Measurements from ENCODE around the gene SEZ6.

Gene SEZ6

GRCh38 chr17:29005936-29006511 lies at the start of gene SEZ6:
TSS of gene SEZ6 (minus strand) at chr17:29006033. CDS start at chr17:29005869, 164 bp downstream.
- peak; percentile 94 for DNase-seq

- no peak for DNase-seq
Observed at GRCh38 chr17:29054835-29055234, 49.0 kb upstream of the SEZ6 start.

- peak; percentile 30 for DNase-seq
Observed at GRCh38 chr17:29051731-29052130, 45.9 kb upstream of the SEZ6 start.

- DNase-seq: no peak
Observed at GRCh38 chr17:29051194-29051593, 45.4 kb upstream of the SEZ6 start.

GRCh38 chr17:29050176-29050575 lies 44.3 kb upstream of the SEZ6 start:
- no peak for DNase-seq

GRCh38 chr17:29049541-29050145 lies 43.8 kb upstream of the SEZ6 start:
- peak; percentile 45 for DNase-seq

GRCh38 chr17:29048440-29049368 lies 42.9 kb upstream of the SEZ6 start:
- peak; percentile 91 for DNase-seq

GRCh38 chr17:29046473-29046839 lies 40.6 kb upstream of the SEZ6 start:
- DNase-seq: no peak

- DNase-seq: no peak
Observed at GRCh38 chr17:29045734-29046472, 40.1 kb upstream of the SEZ6 start.

GRCh38 chr17:29045026-29045425 lies 39.2 kb upstream of the SEZ6 start:
- DNase-seq: no peak

- DNase-seq: no peak
Observed at GRCh38 chr17:29043539-29044145, 37.8 kb upstream of the SEZ6 start.

GRCh38 chr17:29042679-29043538 lies 37.1 kb upstream of the SEZ6 start, which contains the start of gene PIPOX:
TSS of gene PIPOX (plus strand) at chr17:29043141. CDS start at chr17:29043226, 85 bp downstream.
- peak; percentile 90 for DNase-seq

GRCh38 chr17:29042026-29042678 lies 36.3 kb upstream of the SEZ6 start:
- no peak for DNase-seq

GRCh38 chr17:29041571-29041970 lies 35.7 kb upstream of the SEZ6 start:
- DNase-seq: no peak

GRCh38 chr17:29041091-29041490 lies 35.3 kb upstream of the SEZ6 start:
- no peak for DNase-seq

GRCh38 chr17:29039764-29040598 lies 34.1 kb upstream of the SEZ6 start:
- no peak for DNase-seq

GRCh38 chr17:29038085-29038795 lies 32.4 kb upstream of the SEZ6 start:
- DNase-seq: peak; percentile 80

GRCh38 chr17:29037739-29038084 lies 31.9 kb upstream of the SEZ6 start:
- DNase-seq: no peak

- DNase-seq: no peak
Observed at GRCh38 chr17:29036584-29036983, 30.8 kb upstream of the SEZ6 start.

- DNase-seq: no peak
Observed at GRCh38 chr17:29034510-29034909, 28.7 kb upstream of the SEZ6 start.
